GM18868 (cell line): ENCODE measurements around the gene SYT11.
"Not testable (repeated sequence)": the region's sequence is repeated elsewhere in the genome, so short reads cannot be mapped to it uniquely, and the experiment has no call there.

Experiments
- ATAC-seq: cut with Tn5 transposase; IDR thresholded peaks from one replicate; pipeline ENCODE4 v1.9.1; 2021; ENCODE audit warnings: mild to moderate bottlenecking, moderate library complexity; ENCODE audit not compliant: unreplicated experiment

SYT11 gene

GRCh38 chr1:155859234-155859829, at the start of gene SYT11:
TSS of gene SYT11 (plus strand) at chr1:155859567. CDS start at chr1:155859762, 195 bp downstream.
- ATAC-seq: peak; percentile 69

- ATAC-seq: no peak
Measured at GRCh38 chr1:155812878-155813277, 46.5 kb upstream of the SYT11 start.

GRCh38 chr1:155813672-155814071, 45.7 kb upstream of the SYT11 start:
- ATAC-seq: no peak

GRCh38 chr1:155816351-155816750, 43.0 kb upstream of the SYT11 start:
- ATAC-seq: no peak

GRCh38 chr1:155827450-155827849, 31.9 kb upstream of the SYT11 start:
- ATAC-seq: no peak

- ATAC-seq: no peak
Measured at GRCh38 chr1:155831279-155831976, 27.9 kb upstream of the SYT11 start.

GRCh38 chr1:155833665-155834295, 25.6 kb upstream of the SYT11 start:
- no peak for ATAC-seq

- no peak for ATAC-seq
Measured at GRCh38 chr1:155834296-155834926, 25.0 kb upstream of the SYT11 start.

- ATAC-seq: not testable (repeated sequence)
Measured at GRCh38 chr1:155834927-155835399, 24.4 kb upstream of the SYT11 start.

- no peak for ATAC-seq
Measured at GRCh38 chr1:155835548-155835947, 23.8 kb upstream of the SYT11 start.

- no peak for ATAC-seq
Measured at GRCh38 chr1:155840386-155840785, 19.0 kb upstream of the SYT11 start.

- no peak for ATAC-seq
Measured at GRCh38 chr1:155844860-155845421, 14.4 kb upstream of the SYT11 start.

- ATAC-seq: no peak
Measured at GRCh38 chr1:155847823-155848529, 11.4 kb upstream of the SYT11 start.

- ATAC-seq: no peak
Measured at GRCh38 chr1:155850345-155850744, 9.0 kb upstream of the SYT11 start.

GRCh38 chr1:155856257-155856974, 3.0 kb upstream of the SYT11 start:
- no peak for ATAC-seq

GRCh38 chr1:155856975-155857930, 2.1 kb upstream of the SYT11 start, which contains the start of gene GON4L:
TSS of gene GON4L (minus strand) at chr1:155857214. CDS start at chr1:155853780, 3,434 bp downstream.
- ATAC-seq: peak; percentile 62

- no peak for ATAC-seq
Measured at GRCh38 chr1:155858800-155859233, 550 bp upstream of the SYT11 start.
